Jurkat, Clone E6-1 (cell line): Measurements from ENCODE around the gene TRIM17.
"Not testable (repeated sequence)": the region's sequence is repeated elsewhere in the genome, so short reads cannot be mapped to it uniquely, and the experiment has no call there.

ENCODE experiments used
- DNase-seq: peaks from one replicate; pipeline ENCODE4 v3.0.0-alpha.2; 2011; ENCODE audit warnings: low read depth, low spot score
- H3K4me3 ChIP-seq: 2 replicates; pipeline ENCODE4 v1.5.1; 2011; ENCODE audit warnings: mild to moderate bottlenecking, low read length, control low read depth, moderate library complexity

Gene TRIM17

GRCh38 chr1:228452194-228453021 is 35.7 kb upstream of the TRIM17 start:
- H3K4me3 ChIP-seq, result no peak overlapping the region
- no peak for DNase-seq

- no peak for DNase-seq
Measured at GRCh38 chr1:228450200-228450599, 33.5 kb upstream of the TRIM17 start.

GRCh38 chr1:228448372-228448771 is 31.7 kb upstream of the TRIM17 start:
- no peak for DNase-seq
- H3K4me3 ChIP-seq, result no peak overlapping the region

More at GRCh38 chr1:228450200-228450599, 33.5 kb upstream of the TRIM17 start:
- H3K4me3 ChIP-seq, result no peak overlapping the region

GRCh38 chr1:228446852-228447251 is 30.2 kb upstream of the TRIM17 start:
- DNase-seq, result no peak
- H3K4me3 ChIP-seq, result no peak overlapping the region

GRCh38 chr1:228445843-228446650 is 29.4 kb upstream of the TRIM17 start:
- DNase-seq, result no peak

GRCh38 chr1:228445490-228445842 is 28.8 kb upstream of the TRIM17 start:
- H3K4me3 ChIP-seq, result no peak overlapping the region

More at GRCh38 chr1:228445843-228446650, 29.4 kb upstream of the TRIM17 start:
- H3K4me3 ChIP-seq, result no peak overlapping the region

GRCh38 chr1:228443395-228443794 is 26.7 kb upstream of the TRIM17 start:
- no peak for DNase-seq
- no peak overlapping the region for H3K4me3 ChIP-seq

More at GRCh38 chr1:228445490-228445842, 28.8 kb upstream of the TRIM17 start:
- no peak for DNase-seq

GRCh38 chr1:228440761-228441500 is 24.3 kb upstream of the TRIM17 start:
- no peak for DNase-seq
- H3K4me3 ChIP-seq, result no peak overlapping the region

GRCh38 chr1:228438266-228438665 is 21.6 kb upstream of the TRIM17 start:
- DNase-seq, result no peak
- no peak overlapping the region for H3K4me3 ChIP-seq

GRCh38 chr1:228437424-228437962 is 20.8 kb upstream of the TRIM17 start:
- DNase-seq, result no peak
- H3K4me3 ChIP-seq, result no peak overlapping the region

- no peak for DNase-seq
- no peak overlapping the region for H3K4me3 ChIP-seq
Measured at GRCh38 chr1:228434689-228435088, 18.0 kb upstream of the TRIM17 start.

- not testable (repeated sequence) for H3K4me3 ChIP-seq, DNase-seq
Measured at GRCh38 chr1:228433337-228434053, 16.8 kb upstream of the TRIM17 start.

GRCh38 chr1:228430243-228430642 is 13.6 kb upstream of the TRIM17 start:
- no peak for DNase-seq
- no peak overlapping the region for H3K4me3 ChIP-seq

GRCh38 chr1:228429698-228430097 is 13.0 kb upstream of the TRIM17 start:
- DNase-seq, result no peak
- no peak overlapping the region for H3K4me3 ChIP-seq

- H3K4me3 ChIP-seq, result no peak overlapping the region
- no peak for DNase-seq
Measured at GRCh38 chr1:228429007-228429406, 12.3 kb upstream of the TRIM17 start.

- H3K4me3 ChIP-seq, result no peak overlapping the region
- no peak for DNase-seq
Measured at GRCh38 chr1:228428412-228428811, 11.8 kb upstream of the TRIM17 start.

GRCh38 chr1:228426518-228427175 is 10.0 kb upstream of the TRIM17 start:
- no peak overlapping the region for H3K4me3 ChIP-seq
- no peak for DNase-seq
